NCI-H1694 treated with DMSO at 0.1 percent for 48 hours (cell line): ENCODE results near the gene STK11.

Experiments
- DNase-seq: peaks from one replicate; lab custom pipeline; 2025; lab: John Stamatoyannopoulos, UW

The STK11 gene

GRCh38 chr19:1261798-1262622 is 56.4 kb downstream of the STK11 start:
- no peak for DNase-seq

GRCh38 chr19:1262623-1263123 is 57.1 kb downstream of the STK11 start:
- DNase-seq, result no peak

GRCh38 chr19:1263188-1263587 is 57.6 kb downstream of the STK11 start:
- DNase-seq, result no peak

GRCh38 chr19:1264801-1265614 is 59.4 kb downstream of the STK11 start:
- no peak for DNase-seq

- DNase-seq, result no peak
Measured at GRCh38 chr19:1265615-1266128, 60.1 kb downstream of the STK11 start.

GRCh38 chr19:1266129-1266915 is 60.7 kb downstream of the STK11 start:
- DNase-seq, result no peak

GRCh38 chr19:1266916-1267476 is 61.4 kb downstream of the STK11 start:
- DNase-seq, result no peak

- DNase-seq, result no peak
Measured at GRCh38 chr19:1267477-1268225, 62.1 kb downstream of the STK11 start.

GRCh38 chr19:1268226-1269064 is 62.9 kb downstream of the STK11 start:
- DNase-seq, result no peak

- peak; percentile 90 for DNase-seq
Measured at GRCh38 chr19:1269065-1269477, 63.5 kb downstream of the STK11 start, which contains the start of gene CIRBP. Gene CIRBP (plus strand): TSS chr19:1269332. CDS start chr19:1270934, 1,602 bp downstream.

GRCh38 chr19:1269478-1270212 is 64.1 kb downstream of the STK11 start:
- peak; percentile 43 for DNase-seq

GRCh38 chr19:1270213-1270853 is 64.8 kb downstream of the STK11 start:
- no peak for DNase-seq

GRCh38 chr19:1270854-1271527 is 65.4 kb downstream of the STK11 start:
- no peak for DNase-seq

GRCh38 chr19:1271528-1272422 is 66.2 kb downstream of the STK11 start:
- DNase-seq, result no peak

GRCh38 chr19:1272423-1273262 is 67.1 kb downstream of the STK11 start:
- no peak for DNase-seq
